ENCODE data around the gene TCHP.
"Not testable (repeated sequence)": the region's sequence is repeated elsewhere in the genome, so short reads cannot be mapped to it uniquely, and the experiment has no call there.

TCHP gene

GRCh38 chr12:109879351-109880042 is 20.6 kb upstream of the TCHP start:
- no peak for DNase-seq (ENCODE audit: low read depth in 2 of 2)

- peak; percentile 79 to 88 for DNase-seq (ENCODE audit: low read depth in 2 of 2)
These were observed 19.8 kb upstream of the TCHP start, which contains the start of gene GLTP for GRCh38 chr12:109880043-109880931. Gene GLTP, minus strand, starts transcription at chr12:109880541. Its CDS starts 167 bp downstream, at chr12:109880374.

GRCh38 chr12:109880938-109881337 is 19.1 kb upstream of the TCHP start:
- no peak for DNase-seq (ENCODE audit: low read depth in 2 of 2)

- DNase-seq (ENCODE audit: low read depth in 2 of 2) = no peak
These were observed 18.3 kb upstream of the TCHP start for GRCh38 chr12:109881752-109882151.

- no peak for DNase-seq (ENCODE audit: low read depth in 2 of 2)
These were observed 16.6 kb upstream of the TCHP start for GRCh38 chr12:109883461-109883860.

GRCh38 chr12:109885616-109886015 is 14.5 kb upstream of the TCHP start:
- no peak for DNase-seq (ENCODE audit: low read depth in 2 of 2)

- DNase-seq (ENCODE audit: low read depth in 2 of 2) = no peak
These were observed 11.7 kb upstream of the TCHP start for GRCh38 chr12:109888179-109889020.

GRCh38 chr12:109890620-109891170 is 9.4 kb upstream of the TCHP start:
- DNase-seq (ENCODE audit: low read depth in 2 of 2) = no peak

- not testable (repeated sequence) for DNase-seq (ENCODE audit: low read depth in 2 of 2)
These were observed 8.3 kb upstream of the TCHP start for GRCh38 chr12:109891731-109892130.

GRCh38 chr12:109892165-109892715 is 7.8 kb upstream of the TCHP start:
- DNase-seq (ENCODE audit: low read depth in 2 of 2) = no peak

GRCh38 chr12:109892748-109893147 is 7.3 kb upstream of the TCHP start:
- DNase-seq (ENCODE audit: low read depth in 2 of 2) = no peak

GRCh38 chr12:109893261-109893995 is 6.6 kb upstream of the TCHP start:
- DNase-seq (ENCODE audit: low read depth in 2 of 2) = no peak

- no peak for DNase-seq (ENCODE audit: low read depth in 2 of 2)
These were observed 5.1 kb upstream of the TCHP start for GRCh38 chr12:109894939-109895338.

GRCh38 chr12:109896188-109896587 is 3.9 kb upstream of the TCHP start:
- DNase-seq (ENCODE audit: low read depth in 2 of 2) = no peak

- no peak for DNase-seq (ENCODE audit: low read depth in 2 of 2)
These were observed 3.0 kb upstream of the TCHP start for GRCh38 chr12:109897029-109897428.

GRCh38 chr12:109899345-109899744 is 729 bp upstream of the TCHP start:
- not testable (repeated sequence) for DNase-seq (ENCODE audit: low read depth in 2 of 2)

- no peak for DNase-seq (ENCODE audit: low read depth in 2 of 2)
These were observed 892 bp downstream of the TCHP start for GRCh38 chr12:109900752-109901580.

GRCh38 chr12:109902891-109903418 is 2.9 kb downstream of the TCHP start:
- DNase-seq (ENCODE audit: low read depth in 2 of 2) = no peak

- DNase-seq (ENCODE audit: low read depth in 2 of 2) = no peak
These were observed 5.2 kb downstream of the TCHP start for GRCh38 chr12:109905301-109905700.
